Measurements from ENCODE around the gene ZC3H18.

Gene ZC3H18

GRCh38 chr16:88593910-88594309 lies 23.7 kb downstream of the ZC3H18 start:
- Histone ChIP-seq H3K36me3 (peaks cover 38% of the 10 kb centered on the region), H3K27me3 (no peaks in the 10 kb centered on the region), H3K4me1 (ENCODE audit: control insufficient read depth in 1 of 2, insufficient read depth in 1 of 2, low read depth in 1 of 2, low read length in 1 of 2) (peaks cover 13 to 15% of the 10 kb centered on the region in 2 experiments), H3K27ac (no peak overlapping the region), H3K9me3 (no peaks in the 10 kb centered on the region), H3K4me3 (ENCODE audit: low read depth in 1 of 2, low read length in 1 of 2) (no peak overlapping the region)
- TF ChIP-seq CTCF (IDR thresholded peaks at IDR 0.05) = no peak

- H3K4me3 ChIP-seq (ENCODE audit: low read depth in 1 of 2, low read length in 1 of 2) = no peak overlapping the region
- no peaks in the 10 kb centered on the region for H3K9me3 ChIP-seq
- peaks cover 29% of the 10 kb centered on the region for H3K36me3 ChIP-seq
- H3K4me1 ChIP-seq (ENCODE audit: control insufficient read depth in 1 of 2, insufficient read depth in 1 of 2, low read depth in 1 of 2, low read length in 1 of 2) = peaks cover 25 to 27% of the 10 kb centered on the region in 2 experiments
- H3K27ac ChIP-seq = no peak overlapping the region
- no peaks in the 10 kb centered on the region for H3K27me3 ChIP-seq
- TF ChIP-seq CTCF (IDR thresholded peaks at IDR 0.05) = no peak
Observed at GRCh38 chr16:88595101-88595500, 24.9 kb downstream of the ZC3H18 start.

GRCh38 chr16:88595921-88596320 lies 25.7 kb downstream of the ZC3H18 start:
- Histone ChIP-seq H3K36me3 (peaks cover 31% of the 10 kb centered on the region), H3K27me3 (no peaks in the 10 kb centered on the region), H3K9me3 (no peaks in the 10 kb centered on the region), H3K4me1 (ENCODE audit: control insufficient read depth in 1 of 2, insufficient read depth in 1 of 2, low read depth in 1 of 2, low read length in 1 of 2) (peaks cover 33 to 34% of the 10 kb centered on the region in 2 experiments), H3K27ac (no peak overlapping the region), H3K4me3 (ENCODE audit: low read depth in 1 of 2, low read length in 1 of 2) (no peak overlapping the region)
- TF ChIP-seq CTCF (IDR thresholded peaks at IDR 0.05) = no peak

GRCh38 chr16:88596483-88596882 lies 26.3 kb downstream of the ZC3H18 start:
- Histone ChIP-seq H3K4me3 (ENCODE audit: low read depth in 1 of 2, low read length in 1 of 2) (no peak overlapping the region), H3K4me1 (ENCODE audit: control insufficient read depth in 1 of 2, insufficient read depth in 1 of 2, low read depth in 1 of 2, low read length in 1 of 2) (peaks cover 31 to 32% of the 10 kb centered on the region in 2 experiments), H3K27ac (no peak overlapping the region), H3K9me3 (no peaks in the 10 kb centered on the region), H3K36me3 (peaks cover 37% of the 10 kb centered on the region), H3K27me3 (no peaks in the 10 kb centered on the region)
- no peak for TF ChIP-seq CTCF (IDR thresholded peaks at IDR 0.05)

GRCh38 chr16:88597856-88598491 lies 27.8 kb downstream of the ZC3H18 start:
- TF ChIP-seq CTCF (IDR thresholded peaks at IDR 0.05) = no peak
- H3K36me3 ChIP-seq = peaks cover 47% of the 10 kb centered on the region
- peaks cover 21 to 26% of the 10 kb centered on the region in 2 experiments for H3K4me1 ChIP-seq (ENCODE audit: control insufficient read depth in 1 of 2, insufficient read depth in 1 of 2, low read depth in 1 of 2, low read length in 1 of 2)
- peak overlapping the region; percentile 77 for H3K27ac ChIP-seq
- H3K9me3 ChIP-seq = no peaks in the 10 kb centered on the region
- no peaks in the 10 kb centered on the region for H3K27me3 ChIP-seq
- no peak overlapping the region for H3K4me3 ChIP-seq (ENCODE audit: low read depth in 1 of 2, low read length in 1 of 2)
